DOHH2 (cell line): ENCODE data around the gene GRHL3.

Experiments
- H3F3A ChIP-seq: fragments of 200-600 bp; sonication (generic), shearing (Covaris generic); 2 replicates; pipeline ENCODE4 v1.6.0; 2016; ENCODE audit warnings: antibody characterized with exemption, mild to moderate bottlenecking; ENCODE audit not compliant: control insufficient read depth, insufficient read depth
- H3K27ac ChIP-seq: fragments of 200-600 bp; sonication (generic); 2 replicates; pipeline ENCODE4 v1.5.1; 2014; ENCODE audit warnings: low read depth, mild to moderate bottlenecking, low read length, moderate library complexity
- H3K27me3 ChIP-seq: fragments of 200-600 bp; sonication (generic); 2 replicates; pipeline ENCODE4 v1.6.1; 2014; ENCODE audit warnings: mild to moderate bottlenecking, low read length, mixed read lengths; ENCODE audit not compliant: control insufficient read depth
- H3K36me3 ChIP-seq: fragments of 200-600 bp; sonication (generic); 2 replicates; pipeline ENCODE4 v1.6.1; 2014; ENCODE audit warnings: mild to moderate bottlenecking, low read length, moderate library complexity, mixed read lengths; ENCODE audit not compliant: control insufficient read depth
- H3K4me1 ChIP-seq: fragments of 200-600 bp; sonication (generic); 2 replicates; pipeline ENCODE4 v1.6.1; 2014; ENCODE audit warnings: mild to moderate bottlenecking, low read length, mixed read lengths; ENCODE audit not compliant: control insufficient read depth
- H3K4me2 ChIP-seq: fragments of 200-600 bp; sonication (generic); 2 replicates; pipeline ENCODE4 v1.6.0; 2014; ENCODE audit warnings: mild to moderate bottlenecking, low read length, moderate library complexity
- H3K4me3 ChIP-seq: fragments of 200-600 bp; sonication (generic); 2 replicates; pipeline ENCODE4 v1.5.1; 2014; ENCODE audit warnings: mild to moderate bottlenecking, low read length, mixed read lengths
- H3K79me2 ChIP-seq: fragments of 200-600 bp; sonication (generic); 2 replicates; pipeline ENCODE4 v1.6.1; 2014; ENCODE audit warnings: mild to moderate bottlenecking, low read length, mixed read lengths; ENCODE audit not compliant: control insufficient read depth
- H3K9me2 ChIP-seq: fragments of 200-600 bp; sonication (generic); replicated peaks from 2 replicates; pipeline ENCODE4 v1.6.1; 2014; ENCODE audit warnings: mild to moderate bottlenecking, low read length, mixed read lengths; ENCODE audit not compliant: control insufficient read depth
- H3K9me3 ChIP-seq: fragments of 200-600 bp; sonication (generic); 2 replicates; pipeline ENCODE4 v1.6.1; 2014; ENCODE audit warnings: antibody characterized with exemption, low read length, mixed read lengths; ENCODE audit not compliant: control insufficient read depth, insufficient read depth
- H4K20me1 ChIP-seq: fragments of 200-600 bp; sonication (generic); 2 replicates; pipeline ENCODE4 v1.6.0; 2014; ENCODE audit warnings: low read depth, mild to moderate bottlenecking, antibody characterized with exemption, low read length, moderate library complexity; ENCODE audit not compliant: control insufficient read depth, insufficient read depth
- CTCF ChIP-seq: fragments of 200-600 bp; sonication (generic); IDR thresholded peaks from one replicate; pipeline ENCODE4 v1.5.1; 2014; ENCODE audit warnings: antibody characterized with exemption, mild to moderate bottlenecking, low read depth, low read length; ENCODE audit not compliant: poor library complexity, severe bottlenecking
- EZH2phosphoT487 ChIP-seq: fragments of 200-600 bp; sonication (generic); IDR thresholded peaks from 2 replicates; pipeline ENCODE4 v1.6.1; 2017; ENCODE audit warnings: borderline replicate concordance, mild to moderate bottlenecking, antibody characterized with exemption, low read length, moderate library complexity, mixed read lengths

Gene GRHL3

GRCh38 chr1:24369801-24370200, 50.6 kb downstream of the GRHL3 start:
- peaks cover 6% of the 10 kb centered on the region for H3F3A ChIP-seq

DNA sequence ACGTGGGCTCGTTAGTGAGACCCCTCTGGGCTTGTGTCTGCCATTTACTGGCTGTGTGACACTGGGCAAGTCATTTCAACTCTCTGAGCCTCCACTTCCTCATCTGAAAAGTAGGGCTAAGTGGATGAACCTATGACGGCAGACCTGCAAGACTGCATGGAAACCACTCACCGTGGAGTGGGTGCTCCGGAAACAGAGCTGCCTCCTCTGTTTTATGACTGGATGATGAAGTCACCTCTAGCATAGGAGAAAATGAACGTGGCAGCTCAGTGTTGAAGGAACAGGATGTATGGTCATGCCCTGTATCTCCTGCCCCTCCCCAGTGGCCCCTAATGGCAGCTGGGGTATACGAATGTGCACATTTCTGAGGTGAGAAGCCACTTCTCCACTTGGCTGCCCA, 53.9 kb downstream of the GRHL3 start:
- H3K27ac ChIP-seq: peak overlapping the region; percentile 47

More at GRCh38 chr1:24369801-24370200, 50.6 kb downstream of the GRHL3 start:
- H3K27ac ChIP-seq: no peak overlapping the region
- no peaks in the 10 kb centered on the region for H3K9me2 ChIP-seq
- H3K27me3 ChIP-seq: no peaks in the 10 kb centered on the region
- H3K36me3 ChIP-seq: no peaks in the 10 kb centered on the region
- no peak for TF ChIP-seq EZH2phosphoT487
- TF ChIP-seq CTCF: no peak
- no peak overlapping the region for H3K4me2 ChIP-seq
- H3K4me3 ChIP-seq: no peak overlapping the region
- no peaks in the 10 kb centered on the region for H3K9me3 ChIP-seq
- H3K79me2 ChIP-seq: no peaks in the 10 kb centered on the region
- peaks cover 25% of the 10 kb centered on the region for H3K4me1 ChIP-seq
- H4K20me1 ChIP-seq: no peaks in the 10 kb centered on the region

DNA sequence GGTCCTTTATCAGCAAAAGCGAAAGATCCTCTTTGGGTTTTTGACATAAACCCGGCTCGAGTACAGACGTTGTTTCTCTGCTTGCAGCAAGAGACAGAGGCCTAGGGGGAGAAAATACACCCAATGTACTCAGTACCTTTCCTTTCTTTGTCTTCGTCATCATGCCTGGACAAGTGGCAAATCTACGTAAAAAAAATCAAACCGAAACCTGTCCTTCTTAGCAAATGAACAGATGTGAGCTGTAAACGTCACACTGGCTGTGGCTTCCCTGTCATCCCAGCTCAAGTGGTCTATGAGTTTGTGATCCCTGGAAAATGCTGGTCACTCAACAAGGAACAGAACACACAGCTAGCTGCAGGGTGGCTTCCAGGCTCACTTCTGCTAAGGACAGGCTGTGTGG, 54.6 kb downstream of the GRHL3 start:
- Histone ChIP-seq H4K20me1 (no peaks in the 10 kb centered on the region), H3K9me3 (no peaks in the 10 kb centered on the region), H3K79me2 (no peaks in the 10 kb centered on the region), H3K4me2 (peak overlapping the region; percentile 55), H3K36me3 (no peaks in the 10 kb centered on the region), H3K27me3 (no peaks in the 10 kb centered on the region), H3K4me1 (peaks cover 25% of the 10 kb centered on the region), H3K4me3 (peak overlapping the region; percentile 36), H3F3A (peaks cover 9% of the 10 kb centered on the region), H3K9me2 (no peaks in the 10 kb centered on the region), H3K27ac (peak overlapping the region; percentile 47)
- TF ChIP-seq CTCF (no peak), EZH2phosphoT487 (no peak)

More for the DNA sequence above, 53.9 kb downstream of the GRHL3 start:
- Histone ChIP-seq H3K36me3 (no peaks in the 10 kb centered on the region), H3K9me3 (no peaks in the 10 kb centered on the region), H3K79me2 (no peaks in the 10 kb centered on the region), H3K4me2 (peak overlapping the region; percentile 55), H3K9me2 (no peaks in the 10 kb centered on the region), H3F3A (peaks cover 9% of the 10 kb centered on the region), H3K4me3 (peak overlapping the region; percentile 36), H4K20me1 (no peaks in the 10 kb centered on the region), H3K27me3 (no peaks in the 10 kb centered on the region), H3K4me1 (peaks cover 25% of the 10 kb centered on the region)
- TF ChIP-seq CTCF (no peak), EZH2phosphoT487 (no peak)
